HG02938 (cell line): ENCODE measurements around the gene ALG9.
"Not testable (repeated sequence)": the region's sequence is repeated elsewhere in the genome, so short reads cannot be mapped to it uniquely, and the experiment has no call there.

Experiments
- ATAC-seq: cut with Tn5 transposase; IDR thresholded peaks from one replicate; pipeline ENCODE4 v1.9.1; 2021; ENCODE audit warnings: mild to moderate bottlenecking, moderate library complexity; ENCODE audit not compliant: unreplicated experiment

Gene ALG9

GRCh38 chr11:111885053-111885452 is 13.7 kb upstream of the ALG9 start:
- not testable (repeated sequence) for ATAC-seq

- no peak for ATAC-seq
Observed at GRCh38 chr11:111882202-111882601, 10.8 kb upstream of the ALG9 start.

DNA sequence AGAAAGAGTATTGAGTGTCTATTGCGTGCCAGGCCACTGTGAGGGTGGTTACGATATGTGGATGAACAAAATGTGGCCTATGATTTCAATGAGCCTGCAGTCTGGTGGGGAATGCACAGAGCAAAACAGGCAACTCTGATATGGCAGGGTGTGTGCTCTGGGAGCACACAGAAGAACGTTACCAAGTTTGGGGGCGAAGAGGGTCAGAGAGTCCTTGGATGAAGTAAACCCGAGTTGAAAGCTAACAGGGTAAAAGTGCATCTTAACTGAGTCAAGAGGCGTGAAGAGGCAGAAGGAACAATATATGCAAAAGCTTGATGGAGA is 8.2 kb upstream of the ALG9 start:
- ATAC-seq = peak; percentile 4

- peak; percentile 90 for ATAC-seq
Observed at GRCh38 chr11:111878849-111879636, 7.7 kb upstream of the ALG9 start, which contains the start of the genes CFAP68 and FDXACB1. CFAP68 (plus strand) TSS chr11:111879541; CDS start chr11:111879561, 20 bp downstream. FDXACB1 (minus strand) TSS chr11:111879165; CDS start chr11:111879132, 33 bp downstream.

DNA sequence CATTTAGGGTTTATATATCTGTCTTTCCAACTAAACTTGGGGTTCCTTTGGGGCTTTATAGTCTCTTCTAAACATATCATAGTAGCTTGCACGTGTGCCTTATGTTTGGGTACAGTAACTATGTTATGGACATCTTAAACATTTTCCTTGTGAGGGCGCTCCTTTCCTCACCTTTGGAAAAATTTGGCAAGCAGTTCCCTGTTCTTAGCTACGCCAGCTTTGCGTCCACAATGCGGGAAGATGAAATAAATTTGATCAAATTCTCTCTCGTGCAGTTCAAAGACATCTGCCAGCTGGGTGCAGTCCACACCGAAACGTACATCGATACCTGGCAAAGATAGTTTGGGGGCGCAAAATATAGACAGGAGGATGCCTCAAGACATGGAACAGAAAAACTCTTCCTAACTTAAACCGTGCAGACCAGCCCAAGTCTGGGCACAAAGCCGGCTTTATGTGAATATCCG is 7.0 kb upstream of the ALG9 start:
- ATAC-seq = peak; percentile 3

DNA sequence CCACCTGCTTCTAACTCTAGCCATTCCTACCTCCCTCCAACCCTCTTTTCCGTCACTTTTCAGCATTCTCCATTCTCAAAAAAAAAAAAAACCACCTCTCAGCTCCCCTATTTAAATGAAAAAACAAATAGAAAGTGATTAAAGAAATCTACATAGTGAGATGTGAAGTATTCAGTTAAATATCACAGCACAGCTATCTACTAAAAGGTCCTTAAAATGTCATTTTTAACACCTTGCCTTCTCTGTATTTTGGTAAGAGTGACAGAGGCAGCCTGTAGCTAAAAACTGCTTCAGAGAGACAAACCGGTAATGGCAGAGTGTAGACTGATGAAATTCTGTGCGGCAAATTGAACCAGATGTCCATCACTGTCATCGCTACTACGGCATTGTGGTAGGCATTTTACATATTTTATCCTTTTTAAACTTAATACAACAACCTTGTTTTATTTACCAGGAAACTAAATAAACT is 346 bp upstream of the ALG9 start:
- ATAC-seq = no peak

DNA sequence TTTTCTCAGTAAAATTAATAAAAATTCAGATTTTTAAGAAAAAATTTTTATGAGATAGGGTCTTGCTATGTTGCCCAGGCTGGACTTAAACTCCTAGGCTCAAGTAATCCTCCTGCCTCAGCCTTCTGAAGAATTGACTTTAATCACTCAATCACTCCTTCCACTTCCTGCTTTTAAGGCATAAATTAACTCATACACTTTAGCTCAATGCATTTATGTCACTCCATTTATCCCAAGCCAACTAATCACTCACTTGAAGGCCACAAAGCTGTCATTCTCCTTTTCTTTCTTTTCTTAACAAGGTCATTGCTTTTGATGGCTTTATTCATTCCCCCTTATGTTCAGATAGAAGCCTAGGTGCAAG is 877 bp downstream of the ALG9 start:
- no peak for ATAC-seq

GRCh38 chr11:111870113-111870512 is 1.3 kb downstream of the ALG9 start:
- no peak for ATAC-seq

DNA sequence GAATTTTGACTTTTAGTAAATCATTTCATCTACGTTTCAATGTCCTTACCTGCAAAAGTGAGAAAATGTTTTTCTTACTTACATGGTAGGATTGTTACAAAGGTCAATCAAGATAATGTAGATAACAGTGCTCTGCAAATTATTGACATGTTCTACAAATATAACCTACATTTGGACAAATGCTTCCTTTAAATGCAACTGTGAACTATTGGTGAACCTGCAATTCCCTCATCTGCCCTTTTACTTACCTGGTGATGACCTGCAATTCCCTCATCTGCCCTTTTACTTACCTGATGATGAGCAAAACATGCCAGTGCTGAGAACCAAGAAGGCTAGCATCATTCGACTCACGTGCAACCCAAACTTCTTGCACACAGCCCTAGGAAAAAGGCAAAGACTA is 11.1 kb downstream of the ALG9 start:
- no peak for ATAC-seq

DNA sequence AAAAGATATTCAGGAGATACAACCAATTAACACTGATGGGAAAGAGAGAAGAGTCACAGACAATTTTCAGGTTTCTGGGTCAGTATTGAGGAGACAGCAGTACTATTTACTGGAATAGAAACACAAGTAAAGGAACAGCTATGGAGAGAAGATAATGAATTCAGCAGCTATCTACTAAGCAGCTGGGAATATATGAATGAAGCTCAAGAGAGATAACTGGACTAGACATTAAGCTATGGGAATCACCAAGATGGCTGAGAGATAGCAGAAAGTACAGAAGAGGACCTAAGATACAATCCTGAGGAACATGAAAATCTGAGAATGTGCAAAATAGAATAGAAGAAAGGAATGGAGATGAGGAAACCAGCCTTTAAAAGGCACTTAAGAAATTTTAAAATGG is 15.9 kb downstream of the ALG9 start:
- no peak for ATAC-seq

GRCh38 chr11:111852103-111852502 is 19.3 kb downstream of the ALG9 start:
- no peak for ATAC-seq

- ATAC-seq = no peak
Observed at GRCh38 chr11:111851636-111852035, 19.7 kb downstream of the ALG9 start.

GRCh38 chr11:111851067-111851466 is 20.3 kb downstream of the ALG9 start:
- ATAC-seq = no peak

- no peak for ATAC-seq
Observed at GRCh38 chr11:111849631-111850030, 21.8 kb downstream of the ALG9 start.

- ATAC-seq = no peak
Observed at GRCh38 chr11:111846636-111847035, 24.7 kb downstream of the ALG9 start.

DNA sequence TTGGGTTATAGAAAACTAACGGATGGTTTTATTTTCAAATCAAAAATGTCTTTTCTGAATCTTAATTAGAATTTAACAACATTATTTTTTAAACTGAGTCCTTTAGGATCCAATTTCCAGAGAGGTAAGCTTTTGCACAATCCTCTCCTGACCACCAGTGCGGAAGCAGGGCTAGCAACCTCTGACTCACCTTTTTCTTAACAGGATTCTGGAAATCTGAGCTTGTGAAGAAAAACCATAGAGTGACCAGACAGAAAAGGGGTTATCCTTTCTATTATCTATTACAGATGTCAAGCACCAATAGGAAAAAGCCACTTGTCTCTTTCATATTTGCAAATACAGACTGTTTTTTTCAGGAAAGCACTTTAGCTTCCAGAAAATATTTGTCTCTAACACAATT is 25.3 kb downstream of the ALG9 start:
- ATAC-seq = no peak

DNA sequence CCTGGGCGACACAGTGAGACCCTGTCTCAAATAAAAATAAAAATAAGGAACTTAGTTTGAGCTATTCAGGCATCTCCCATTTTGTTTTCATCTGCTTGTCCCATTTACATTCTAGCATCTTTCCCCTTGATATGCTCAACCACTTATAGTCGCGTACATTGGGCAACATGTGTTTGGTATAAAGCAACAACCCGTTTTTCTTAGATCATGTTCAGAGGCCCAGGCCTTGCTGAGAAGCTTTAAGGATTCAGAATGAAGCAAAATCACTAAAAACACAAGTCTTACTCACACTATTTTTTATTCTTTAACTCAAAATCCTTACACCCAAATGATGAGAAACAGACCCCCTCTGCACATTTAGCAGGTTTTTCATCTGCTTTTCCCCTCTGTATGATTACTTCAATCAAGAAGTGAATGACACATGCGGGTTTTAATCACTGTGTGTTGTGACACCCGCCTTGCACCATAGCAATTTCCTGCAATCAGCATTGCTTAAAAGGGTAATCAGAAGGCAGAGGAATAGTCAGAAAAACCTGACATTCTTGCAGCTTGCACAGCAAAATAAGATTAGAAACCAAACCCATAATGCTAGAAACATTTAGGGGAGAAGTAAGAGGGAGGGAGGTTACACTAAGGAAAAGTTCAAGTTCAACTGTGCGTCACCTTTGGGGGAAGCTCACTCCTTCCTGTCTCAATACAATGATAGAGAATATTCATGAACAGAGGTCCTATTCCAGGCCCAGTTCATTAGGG is 25.9 kb downstream of the ALG9 start:
- ATAC-seq = no peak

DNA sequence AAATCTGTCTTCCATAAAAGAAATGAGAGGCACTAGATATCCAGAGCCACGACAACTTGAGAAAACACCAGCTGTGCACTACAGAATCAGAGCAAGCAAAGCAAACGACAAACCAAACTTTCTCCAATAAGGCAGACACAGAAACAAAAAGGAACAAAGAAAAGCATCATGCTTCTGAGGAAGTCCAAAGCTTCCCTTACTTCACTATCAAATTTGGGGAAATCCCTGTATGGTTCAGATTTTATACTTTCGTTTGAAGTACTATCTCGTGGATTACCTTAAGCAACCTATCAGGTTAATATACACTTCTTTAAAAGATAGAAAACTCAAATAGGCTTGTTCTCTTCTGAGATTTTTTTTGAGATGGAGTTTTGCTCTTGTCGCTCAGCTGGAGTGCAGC is 27.7 kb downstream of the ALG9 start:
- no peak for ATAC-seq

- ATAC-seq = peak; percentile 60
Observed at GRCh38 chr11:111841370-111842053, 29.9 kb downstream of the ALG9 start.

DNA sequence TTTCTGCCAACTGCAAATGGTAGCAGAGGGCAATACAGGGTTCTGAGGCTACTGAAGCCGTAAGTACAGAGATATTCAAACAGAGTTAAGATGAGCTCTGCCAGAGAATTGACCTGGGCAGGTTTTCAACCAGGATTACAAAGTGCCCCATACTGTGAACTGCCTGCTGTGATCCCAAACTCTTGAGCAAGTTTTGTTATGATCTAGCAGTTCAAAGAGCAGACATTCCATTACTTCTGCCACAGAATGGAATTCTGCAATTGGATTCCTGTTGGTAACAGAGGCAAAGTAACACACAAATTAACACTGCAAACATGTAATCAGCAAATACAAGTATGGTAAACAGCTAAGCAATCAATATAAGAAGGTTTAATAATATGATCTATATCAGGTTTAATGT is 31.2 kb downstream of the ALG9 start:
- no peak for ATAC-seq

GRCh38 chr11:111838054-111838453 is 33.3 kb downstream of the ALG9 start:
- ATAC-seq = no peak
